ENCODE measurements around the gene BST2. TPM values are rescaled to one million over a fixed set of nuclear protein-coding genes. Genes with fewer than 3 reads are reported as not detected.

BST2 gene
- total RNA-seq, 1 experiment from 2014 or later: 22.8 TPM

DNA sequence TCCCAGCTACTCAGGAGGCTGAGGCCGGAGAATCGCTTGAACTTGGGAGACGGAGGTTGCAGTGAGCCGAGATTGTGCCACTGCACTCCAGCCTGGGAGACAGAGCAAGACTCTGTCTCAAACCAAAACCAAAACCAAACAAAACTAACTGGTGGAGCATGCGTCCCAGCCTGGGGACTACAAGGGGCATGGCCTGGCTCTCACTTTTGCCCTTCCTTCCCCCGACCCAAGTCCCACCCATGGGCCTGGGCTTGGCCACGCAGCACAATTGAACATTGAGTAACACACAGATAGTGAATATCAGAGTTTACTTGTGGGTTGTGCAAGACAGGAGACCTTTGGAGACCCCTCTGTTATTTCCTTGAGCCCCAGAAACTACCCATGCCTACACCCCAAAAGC, 29.8 kb upstream of the BST2 start (continued):
- TF ChIP-seq ZNF138 (CRISPR knock-in tag; conservative IDR thresholded peaks at IDR 0.05) (no peak), SP1 (CRISPR knock-in tag; conservative IDR thresholded peaks at IDR 0.05) (no peak), TP53 (CRISPR knock-in tag; IDR thresholded peaks at IDR 0.05) (no peak)
- TF ChIP-seq, protein P1, sequence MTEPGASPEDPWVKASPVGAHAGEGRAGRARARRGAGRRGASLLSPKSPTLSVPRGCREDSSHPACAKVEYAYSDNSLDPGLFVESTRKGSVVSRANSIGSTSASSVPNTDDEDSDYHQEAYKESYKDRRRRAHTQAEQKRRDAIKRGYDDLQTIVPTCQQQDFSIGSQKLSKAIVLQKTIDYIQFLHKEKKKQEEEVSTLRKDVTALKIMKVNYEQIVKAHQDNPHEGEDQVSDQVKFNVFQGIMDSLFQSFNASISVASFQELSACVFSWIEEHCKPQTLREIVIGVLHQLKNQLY (CRISPR knock-in tag; IDR thresholded peaks at IDR 0.05): no peak
- TF ChIP-seq, protein P2, sequence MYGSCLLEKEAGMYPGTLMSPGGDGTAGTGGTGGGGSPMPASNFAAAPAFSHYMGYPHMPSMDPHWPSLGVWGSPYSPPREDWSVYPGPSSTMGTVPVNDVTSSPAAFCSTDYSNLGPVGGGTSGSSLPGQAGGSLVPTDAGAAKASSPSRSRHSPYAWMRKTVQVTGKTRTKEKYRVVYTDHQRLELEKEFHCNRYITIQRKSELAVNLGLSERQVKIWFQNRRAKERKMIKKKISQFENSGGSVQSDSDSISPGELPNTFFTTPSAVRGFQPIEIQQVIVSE (CRISPR knock-in tag; IDR thresholded peaks at IDR 0.05; ENCODE audit: borderline replicate concordance): no peak

DNA sequence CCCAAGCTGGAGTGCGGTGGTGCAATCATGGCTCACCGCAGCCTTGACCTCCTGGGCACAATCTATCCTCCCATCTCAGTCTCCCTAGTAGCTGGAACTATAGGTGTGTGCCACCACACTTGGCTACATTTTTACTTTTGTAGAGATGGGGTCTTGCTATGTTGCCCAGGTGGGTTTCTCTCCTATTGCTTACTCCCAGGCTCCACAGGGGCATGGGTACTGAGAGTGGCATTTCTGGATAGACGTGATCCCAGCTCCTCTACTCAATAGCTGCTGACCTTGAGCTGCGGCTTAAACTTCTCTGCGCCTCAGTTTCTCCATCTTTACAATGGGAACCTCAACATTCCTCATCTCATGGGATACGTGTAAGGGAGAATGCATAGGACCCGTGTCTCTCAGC, 26.0 kb upstream of the BST2 start:
- H3K4me1 Mint-ChIP-seq: no peaks in the 10 kb centered on the region
- TF ChIP-seq, protein P3, sequence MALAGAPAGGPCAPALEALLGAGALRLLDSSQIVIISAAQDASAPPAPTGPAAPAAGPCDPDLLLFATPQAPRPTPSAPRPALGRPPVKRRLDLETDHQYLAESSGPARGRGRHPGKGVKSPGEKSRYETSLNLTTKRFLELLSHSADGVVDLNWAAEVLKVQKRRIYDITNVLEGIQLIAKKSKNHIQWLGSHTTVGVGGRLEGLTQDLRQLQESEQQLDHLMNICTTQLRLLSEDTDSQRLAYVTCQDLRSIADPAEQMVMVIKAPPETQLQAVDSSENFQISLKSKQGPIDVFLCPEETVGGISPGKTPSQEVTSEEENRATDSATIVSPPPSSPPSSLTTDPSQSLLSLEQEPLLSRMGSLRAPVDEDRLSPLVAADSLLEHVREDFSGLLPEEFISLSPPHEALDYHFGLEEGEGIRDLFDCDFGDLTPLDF (CRISPR knock-in tag; IDR thresholded peaks at IDR 0.05): no peak
- peak; percentile 83 for TF ChIP-seq ZNF121 (CRISPR knock-in tag; IDR thresholded peaks at IDR 0.05)
- H3K27ac Mint-ChIP-seq: no peak overlapping the region
- no peaks in the 10 kb centered on the region for H3K9me3 Mint-ChIP-seq
- no peaks in the 10 kb centered on the region; the same call in 1 of the 2 replicates for H3K27me3 Mint-ChIP-seq (ENCODE audit: low read depth)
- no peaks in the 10 kb centered on the region for H3K36me3 Mint-ChIP-seq
- H3K4me3 Mint-ChIP-seq: no peak overlapping the region
- POLR2A ChIA-PET: no interaction called here
- ATAC-seq: no peak
- DNase-seq (ENCODE audit: low spot score): no peak
- CTCF ChIA-PET: interaction anchor here (1.3 kb wide), 2 partner anchors 10 to 17 kb away, joined by 5 read pairs; partner anchors contain the start of gene TMEM221

DNA sequence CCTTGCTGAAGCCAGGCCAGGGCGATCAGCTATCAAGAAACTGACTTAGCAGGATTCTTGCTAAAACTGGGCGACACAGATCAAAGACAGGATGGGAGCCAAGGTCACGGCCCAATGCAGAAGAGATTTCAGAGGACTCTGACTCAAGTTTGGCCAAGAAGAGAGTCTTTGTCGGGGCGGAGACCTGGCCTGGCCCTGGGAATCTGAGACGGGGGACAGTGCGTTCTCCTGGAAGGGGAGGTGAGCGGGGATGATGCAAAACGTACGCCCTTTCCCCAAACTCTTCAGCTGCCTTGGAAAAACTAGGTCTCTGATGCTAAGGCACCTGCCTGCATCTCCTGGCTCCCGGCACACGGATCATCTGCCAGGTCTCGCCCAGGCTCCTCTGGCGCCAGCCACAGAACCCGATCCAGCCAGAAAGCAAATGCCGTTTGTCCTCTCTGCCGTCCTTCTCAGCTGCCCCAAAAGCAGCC, 24.2 kb upstream of the BST2 start:
- Mint-ChIP-seq H3K27ac (no peak overlapping the region), H3K4me3 (no peak overlapping the region), H3K36me3 (no peaks in the 10 kb centered on the region), H3K4me1 (peaks cover 5% of the 10 kb centered on the region), H3K27me3 (ENCODE audit: low read depth) (no peaks in the 10 kb centered on the region; the same call in 1 of the 2 replicates), H3K9me3 (no peaks in the 10 kb centered on the region)
- ChIA-PET POLR2A (interaction anchor here (0.6 kb wide), 1 partner anchor 25 kb away, joined by 3 read pairs; no protein-coding TSS in a partner anchor), CTCF (interaction anchor here (0.5 to 1.6 kb wide), 6 partner anchors 10 to 150 kb away, joined by 3 to 7 read pairs (median 4); partner anchors contain the start of gene MVB12A)
- DNase-seq (ENCODE audit: low spot score) (no peak), ATAC-seq (no peak)
- TF ChIP-seq SP1 (CRISPR knock-in tag; conservative IDR thresholded peaks at IDR 0.05): no peak
- no peak for TF ChIP-seq HMGA2 (CRISPR knock-in tag; IDR thresholded peaks at IDR 0.05)
- TF ChIP-seq ATF1 (CRISPR knock-in tag; IDR thresholded peaks at IDR 0.05): no peak
- TF ChIP-seq ZNF416 (CRISPR knock-in tag; IDR thresholded peaks at IDR 0.05): no peak
- TF ChIP-seq, protein P4, sequence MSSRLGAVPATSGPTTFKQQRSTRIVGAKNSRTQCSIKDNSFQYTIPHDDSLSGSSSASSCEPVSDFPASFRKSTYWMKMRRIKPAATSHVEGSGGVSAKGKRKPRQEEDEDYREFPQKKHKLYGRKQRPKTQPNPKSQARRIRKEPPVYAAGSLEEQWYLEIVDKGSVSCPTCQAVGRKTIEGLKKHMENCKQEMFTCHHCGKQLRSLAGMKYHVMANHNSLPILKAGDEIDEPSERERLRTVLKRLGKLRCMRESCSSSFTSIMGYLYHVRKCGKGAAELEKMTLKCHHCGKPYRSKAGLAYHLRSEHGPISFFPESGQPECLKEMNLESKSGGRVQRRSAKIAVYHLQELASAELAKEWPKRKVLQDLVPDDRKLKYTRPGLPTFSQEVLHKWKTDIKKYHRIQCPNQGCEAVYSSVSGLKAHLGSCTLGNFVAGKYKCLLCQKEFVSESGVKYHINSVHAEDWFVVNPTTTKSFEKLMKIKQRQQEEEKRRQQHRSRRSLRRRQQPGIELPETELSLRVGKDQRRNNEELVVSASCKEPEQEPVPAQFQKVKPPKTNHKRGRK (CRISPR knock-in tag; IDR thresholded peaks at IDR 0.05; ENCODE audit: borderline replicate concordance): no peak
- TF ChIP-seq, protein P5, sequence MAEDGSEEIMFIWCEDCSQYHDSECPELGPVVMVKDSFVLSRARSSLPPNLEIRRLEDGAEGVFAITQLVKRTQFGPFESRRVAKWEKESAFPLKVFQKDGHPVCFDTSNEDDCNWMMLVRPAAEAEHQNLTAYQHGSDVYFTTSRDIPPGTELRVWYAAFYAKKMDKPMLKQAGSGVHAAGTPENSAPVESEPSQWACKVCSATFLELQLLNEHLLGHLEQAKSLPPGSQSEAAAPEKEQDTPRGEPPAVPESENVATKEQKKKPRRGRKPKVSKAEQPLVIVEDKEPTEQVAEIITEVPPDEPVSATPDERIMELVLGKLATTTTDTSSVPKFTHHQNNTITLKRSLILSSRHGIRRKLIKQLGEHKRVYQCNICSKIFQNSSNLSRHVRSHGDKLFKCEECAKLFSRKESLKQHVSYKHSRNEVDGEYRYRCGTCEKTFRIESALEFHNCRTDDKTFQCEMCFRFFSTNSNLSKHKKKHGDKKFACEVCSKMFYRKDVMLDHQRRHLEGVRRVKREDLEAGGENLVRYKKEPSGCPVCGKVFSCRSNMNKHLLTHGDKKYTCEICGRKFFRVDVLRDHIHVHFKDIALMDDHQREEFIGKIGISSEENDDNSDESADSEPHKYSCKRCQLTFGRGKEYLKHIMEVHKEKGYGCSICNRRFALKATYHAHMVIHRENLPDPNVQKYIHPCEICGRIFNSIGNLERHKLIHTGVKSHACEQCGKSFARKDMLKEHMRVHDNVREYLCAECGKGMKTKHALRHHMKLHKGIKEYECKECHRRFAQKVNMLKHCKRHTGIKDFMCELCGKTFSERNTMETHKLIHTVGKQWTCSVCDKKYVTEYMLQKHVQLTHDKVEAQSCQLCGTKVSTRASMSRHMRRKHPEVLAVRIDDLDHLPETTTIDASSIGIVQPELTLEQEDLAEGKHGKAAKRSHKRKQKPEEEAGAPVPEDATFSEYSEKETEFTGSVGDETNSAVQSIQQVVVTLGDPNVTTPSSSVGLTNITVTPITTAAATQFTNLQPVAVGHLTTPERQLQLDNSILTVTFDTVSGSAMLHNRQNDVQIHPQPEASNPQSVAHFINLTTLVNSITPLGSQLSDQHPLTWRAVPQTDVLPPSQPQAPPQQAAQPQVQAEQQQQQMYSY (CRISPR knock-in tag; IDR thresholded peaks at IDR 0.05): no peak
- TF ChIP-seq, protein P6, sequence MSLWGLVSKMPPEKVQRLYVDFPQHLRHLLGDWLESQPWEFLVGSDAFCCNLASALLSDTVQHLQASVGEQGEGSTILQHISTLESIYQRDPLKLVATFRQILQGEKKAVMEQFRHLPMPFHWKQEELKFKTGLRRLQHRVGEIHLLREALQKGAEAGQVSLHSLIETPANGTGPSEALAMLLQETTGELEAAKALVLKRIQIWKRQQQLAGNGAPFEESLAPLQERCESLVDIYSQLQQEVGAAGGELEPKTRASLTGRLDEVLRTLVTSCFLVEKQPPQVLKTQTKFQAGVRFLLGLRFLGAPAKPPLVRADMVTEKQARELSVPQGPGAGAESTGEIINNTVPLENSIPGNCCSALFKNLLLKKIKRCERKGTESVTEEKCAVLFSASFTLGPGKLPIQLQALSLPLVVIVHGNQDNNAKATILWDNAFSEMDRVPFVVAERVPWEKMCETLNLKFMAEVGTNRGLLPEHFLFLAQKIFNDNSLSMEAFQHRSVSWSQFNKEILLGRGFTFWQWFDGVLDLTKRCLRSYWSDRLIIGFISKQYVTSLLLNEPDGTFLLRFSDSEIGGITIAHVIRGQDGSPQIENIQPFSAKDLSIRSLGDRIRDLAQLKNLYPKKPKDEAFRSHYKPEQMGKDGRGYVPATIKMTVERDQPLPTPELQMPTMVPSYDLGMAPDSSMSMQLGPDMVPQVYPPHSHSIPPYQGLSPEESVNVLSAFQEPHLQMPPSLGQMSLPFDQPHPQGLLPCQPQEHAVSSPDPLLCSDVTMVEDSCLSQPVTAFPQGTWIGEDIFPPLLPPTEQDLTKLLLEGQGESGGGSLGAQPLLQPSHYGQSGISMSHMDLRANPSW (CRISPR knock-in tag; conservative IDR thresholded peaks at IDR 0.05; ENCODE audit: low read depth): no peak
